ENCODE measurements around the gene KCTD6.

- no peak for TF ChIP-seq RFX5 (IDR thresholded peaks at IDR 0.05; ENCODE audit: borderline replicate concordance, low read depth, low read length)
- no peak for TF ChIP-seq POLR2A (IDR thresholded peaks at IDR 0.05; ENCODE audit: control extremely low read depth in 1 of 2, low read depth in 2 of 2, low read length in 2 of 2)
- no peak for TF ChIP-seq SP1 (IDR thresholded peaks at IDR 0.05; ENCODE audit: low read depth, low read length)
- no peak for TF ChIP-seq SUZ12 (IDR thresholded peaks at IDR 0.05; ENCODE audit: low read length)
- peak in 2 of 3 experiments; percentile 9 to 14; a peak in 1 of 4 replicates for TF ChIP-seq CTCF (IDR thresholded peaks at IDR 0.05; ENCODE audit: control extremely low read depth in 1 of 3, insufficient read depth in 1 of 3, low read depth in 1 of 3, low read length in 3 of 3)
- TF ChIP-seq RBBP5 (IDR thresholded peaks at IDR 0.05; ENCODE audit: borderline replicate concordance, low read depth, low read length), result no peak
- TF ChIP-seq EZH2 (IDR thresholded peaks at IDR 0.05; ENCODE audit: low read depth, low read length, severe bottlenecking), result no peak
- no peak for TF ChIP-seq SIRT6 (IDR thresholded peaks at IDR 0.05; ENCODE audit: low read length)
Observed at GRCh38 chr3:58531956-58532355, 40.1 kb downstream of the KCTD6 start.
